Mesendoderm (in vitro differentiated cells): ENCODE results near the gene IL7R.
"Not testable (repeated sequence)": the region's sequence is repeated elsewhere in the genome, so short reads cannot be mapped to it uniquely, and the experiment has no call there.

Source experiments
- DNase-seq: peaks from one replicate; pipeline ENCODE4 v3.0.0; 2013
- H2AK5ac ChIP-seq: 2 replicates; pipeline ENCODE4 v1.6.1; 2013; ENCODE audit warnings: low read length, inconsistent platforms
- H2BK120ac ChIP-seq: 2 replicates; pipeline ENCODE4 v1.6.1; 2013; ENCODE audit warnings: low read depth, mild to moderate bottlenecking, low read length, moderate library complexity, mixed read lengths
- H2BK15ac ChIP-seq: replicated peaks from 2 replicates; pipeline ENCODE4 v1.6.1; 2013; ENCODE audit warnings: low read depth, mild to moderate bottlenecking, moderate library complexity
- H2BK5ac ChIP-seq: 2 replicates; pipeline ENCODE4 v1.6.1; 2013; ENCODE audit warnings: low read length, inconsistent platforms
- H3K18ac ChIP-seq: 2 replicates; pipeline ENCODE4 v1.6.1; 2013; ENCODE audit warnings: mild to moderate bottlenecking, low read length, mixed read lengths
- H3K23ac ChIP-seq: one replicate; pipeline ENCODE4 v1.6.1; 2013; ENCODE audit warnings: low read length
- H3K27ac ChIP-seq: 2 replicates; pipeline ENCODE4 v1.5.1; 2013; ENCODE audit warnings: low read depth, mild to moderate bottlenecking, inconsistent platforms, low read length, moderate library complexity
- H3K27me3 ChIP-seq: 2 replicates; pipeline ENCODE4 v1.6.1; 2013; ENCODE audit warnings: low read length, control low read depth, mild to moderate bottlenecking, inconsistent platforms; ENCODE audit not compliant: insufficient read depth, poor library complexity
- H3K36me3 ChIP-seq: 2 replicates; pipeline ENCODE4 v1.6.1; 2013; ENCODE audit warnings: low read length, inconsistent platforms; ENCODE audit not compliant: control insufficient read depth, insufficient read depth
- H3K4ac ChIP-seq: one replicate; pipeline ENCODE4 v1.6.1; 2013; ENCODE audit warnings: low read depth, mild to moderate bottlenecking, low read length, moderate library complexity
- H3K4me1 ChIP-seq: 2 replicates; pipeline ENCODE4 v1.6.1; 2013; ENCODE audit warnings: low read depth, low read length, inconsistent platforms; ENCODE audit not compliant: control insufficient read depth
- H3K4me2 ChIP-seq: 2 replicates; pipeline ENCODE4 v1.6.1; 2013; ENCODE audit warnings: low read length
- H3K4me3 ChIP-seq: 2 replicates; pipeline ENCODE4 v1.5.1; 2013; ENCODE audit warnings: mild to moderate bottlenecking, low read length
- H3K56ac ChIP-seq: one replicate; pipeline ENCODE4 v1.6.1; 2013; ENCODE audit warnings: low read length
- H3K79me1 ChIP-seq: 2 replicates; pipeline ENCODE4 v1.6.1; 2013; ENCODE audit warnings: low read length, inconsistent platforms
- H3K79me2 ChIP-seq: 2 replicates; pipeline ENCODE4 v1.6.1; 2013; ENCODE audit warnings: mild to moderate bottlenecking, low read length; ENCODE audit not compliant: control insufficient read depth, insufficient read depth
- H3K9ac ChIP-seq: 2 replicates; pipeline ENCODE4 v1.6.1; 2013; ENCODE audit warnings: low read length, inconsistent platforms
- H4K5ac ChIP-seq: one replicate; pipeline ENCODE4 v1.6.1; 2013; ENCODE audit warnings: low read length
- H4K8ac ChIP-seq: one replicate; pipeline ENCODE4 v1.6.1; 2013; ENCODE audit warnings: low read depth, mild to moderate bottlenecking, control low read depth, low read length, moderate library complexity
- WGBS: extraction: QIAGEN DNeasy Blood & Tissue Kit; methylation state at CpG from one replicate; pipeline ENCODE4 v1.1.7; 2013; ENCODE audit warnings: low lambda C conversion rate, missing lambda C conversion rate; ENCODE audit not compliant: insufficient coverage; ENCODE audit errors: extremely low coverage; 5-methylcytosine and 5-hydroxymethylcytosine counted together

Gene IL7R

DNA sequence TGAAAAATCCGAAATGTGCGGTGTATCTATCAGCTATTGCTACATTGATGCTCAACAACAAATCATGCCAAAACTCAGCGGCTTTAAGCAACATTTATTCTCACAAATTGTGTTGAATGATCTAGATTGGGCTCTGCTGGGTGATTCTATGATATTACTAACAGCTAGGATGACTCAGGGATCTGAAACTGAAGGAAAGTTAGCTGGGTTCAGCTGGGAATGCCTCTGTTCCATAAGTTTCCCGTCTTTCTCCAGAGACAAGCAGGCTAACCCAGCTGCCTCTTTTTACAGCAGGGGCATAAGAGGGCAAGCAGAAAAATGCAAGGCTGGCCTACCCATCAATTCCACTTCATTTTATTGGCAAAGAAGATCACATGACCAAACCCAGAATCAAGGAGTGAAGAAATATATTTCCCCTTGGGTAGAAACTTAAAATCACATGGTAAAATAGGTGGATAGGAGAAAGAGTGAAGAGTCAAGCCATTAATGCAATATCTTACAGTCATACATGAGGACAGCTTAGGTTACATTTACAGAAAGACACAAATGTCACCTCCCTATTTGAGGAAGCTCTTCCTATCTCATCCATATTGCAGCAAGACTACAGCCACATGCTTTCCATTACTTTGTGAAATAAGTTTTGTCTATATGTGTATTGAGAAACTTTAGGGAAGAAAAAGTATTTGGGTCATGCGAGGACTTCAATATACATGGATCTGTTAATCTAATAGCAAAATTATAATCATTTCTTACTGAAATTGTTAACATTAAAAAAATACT lies 30.8 kb downstream of the IL7R start:
- no peak overlapping the region for H3K4ac ChIP-seq

DNA sequence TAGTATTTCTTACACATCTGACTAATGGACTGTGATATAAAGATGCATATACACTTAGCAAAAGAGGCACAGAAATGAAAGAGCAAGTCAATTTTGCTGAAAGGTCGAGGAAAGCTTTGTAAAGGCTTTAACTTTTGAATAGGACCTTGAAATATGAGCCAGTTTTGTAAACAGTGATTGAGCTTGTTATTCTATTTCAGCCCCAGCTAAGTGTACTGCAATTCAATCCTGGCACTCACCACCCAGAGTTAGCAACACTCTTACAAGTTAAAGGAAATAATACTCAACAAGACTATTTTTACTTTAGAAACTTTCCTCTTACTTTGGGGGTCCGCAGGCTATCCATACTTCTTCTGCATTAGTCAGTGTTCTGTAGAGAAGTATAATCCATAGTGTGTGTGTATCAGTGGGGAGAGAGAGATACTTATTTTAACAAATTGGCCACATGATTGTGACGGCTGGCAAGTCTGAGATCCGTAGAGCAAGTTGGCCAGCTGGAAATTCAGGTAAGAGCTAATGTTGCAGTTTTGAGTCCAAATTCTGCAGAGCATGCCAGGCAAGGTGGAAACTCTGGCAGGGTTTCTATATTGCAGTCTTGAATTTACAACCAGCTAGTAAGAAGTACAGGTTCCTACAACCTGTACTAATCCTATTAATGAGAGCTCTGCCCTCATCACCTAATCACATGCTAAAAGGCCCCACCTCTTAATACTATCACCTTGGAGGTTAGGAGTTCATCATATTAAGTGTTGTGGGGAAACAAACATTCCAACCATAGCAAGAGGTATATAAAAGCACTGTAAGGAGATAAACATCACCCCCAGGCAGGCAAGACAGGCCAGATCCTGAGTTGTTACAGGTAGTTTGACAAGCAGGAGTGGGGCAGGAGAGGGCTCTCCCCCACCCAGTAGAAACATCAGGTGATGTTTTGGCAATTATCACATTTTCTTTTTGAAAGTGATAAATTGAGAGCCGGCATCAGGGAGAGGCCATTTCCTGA lies 33.6 kb downstream of the IL7R start:
- H3K18ac ChIP-seq: no peak overlapping the region
- no peaks in the 10 kb centered on the region for H3K36me3 ChIP-seq

More for the DNA sequence above, 30.8 kb downstream of the IL7R start:
- Histone ChIP-seq H3K79me2 (no peaks in the 10 kb centered on the region), H2BK15ac (no peak overlapping the region), H2BK120ac (no peak overlapping the region), H3K18ac (no peak overlapping the region), H3K4me3 (no peak overlapping the region), H3K23ac (no peak overlapping the region), H3K27ac (no peak overlapping the region), H4K8ac (no peak overlapping the region), H3K27me3 (no peaks in the 10 kb centered on the region), H2AK5ac (no peak overlapping the region), H3K79me1 (no peaks in the 10 kb centered on the region), H2BK5ac (no peak overlapping the region), H3K4me1 (no peaks in the 10 kb centered on the region), H3K9ac (no peak overlapping the region), H4K5ac (no peak overlapping the region), H3K36me3 (no peaks in the 10 kb centered on the region), H3K56ac (no peak overlapping the region), H3K4me2 (no peak overlapping the region)
- no peak for DNase-seq
- WGBS: no CpG with 5 or more reads among the region's 5 CpGs

DNA sequence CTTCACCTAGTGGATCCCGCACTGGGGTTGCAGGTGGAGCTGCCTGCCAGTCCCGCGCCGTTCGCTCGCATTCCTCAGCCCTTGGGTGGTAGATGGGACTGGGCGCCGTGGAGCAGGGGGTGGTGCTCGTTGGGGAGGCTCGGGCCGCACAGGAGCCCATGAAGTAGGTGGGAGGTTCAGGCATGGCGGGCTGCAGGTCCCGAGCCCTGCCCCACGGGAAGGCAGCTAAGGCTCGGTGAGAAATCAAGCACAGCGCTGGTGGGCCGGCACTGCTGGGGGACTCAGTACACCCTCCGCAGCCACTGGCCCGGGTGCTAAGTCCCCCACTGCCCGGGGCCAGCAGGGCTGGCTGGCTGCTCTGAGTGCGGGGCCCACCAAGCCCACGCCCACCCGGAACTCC lies 36.1 kb downstream of the IL7R start:
- H3K79me2 ChIP-seq, H3K4me3 ChIP-seq, H3K9ac ChIP-seq, H2BK15ac ChIP-seq, H2BK120ac ChIP-seq, H4K8ac ChIP-seq, H3K27ac ChIP-seq, H3K36me3 ChIP-seq, H4K5ac ChIP-seq, H3K56ac ChIP-seq, H3K27me3 ChIP-seq, H2AK5ac ChIP-seq, H3K4me2 ChIP-seq, H3K79me1 ChIP-seq, H2BK5ac ChIP-seq, H3K18ac ChIP-seq, DNase-seq, H3K23ac ChIP-seq, H3K4ac ChIP-seq, H3K4me1 ChIP-seq: not testable (repeated sequence)
- no CpG with 5 or more reads among the region's 23 CpGs for WGBS

More for the DNA sequence above, 33.6 kb downstream of the IL7R start:
- Histone ChIP-seq H3K4me3 (no peak overlapping the region), H3K27me3 (no peaks in the 10 kb centered on the region), H2AK5ac (no peak overlapping the region), H3K56ac (no peak overlapping the region), H3K4me2 (no peak overlapping the region), H3K23ac (no peak overlapping the region), H2BK15ac (no peak overlapping the region), H2BK120ac (no peak overlapping the region), H3K79me1 (no peaks in the 10 kb centered on the region), H2BK5ac (no peak overlapping the region), H3K9ac (no peak overlapping the region), H3K79me2 (no peaks in the 10 kb centered on the region), H4K5ac (no peak overlapping the region), H3K27ac (no peak overlapping the region), H4K8ac (no peak overlapping the region), H3K4ac (no peak overlapping the region), H3K4me1 (no peaks in the 10 kb centered on the region)
- WGBS: no CpG with 5 or more reads among the region's 5 CpGs
- no peak for DNase-seq

DNA sequence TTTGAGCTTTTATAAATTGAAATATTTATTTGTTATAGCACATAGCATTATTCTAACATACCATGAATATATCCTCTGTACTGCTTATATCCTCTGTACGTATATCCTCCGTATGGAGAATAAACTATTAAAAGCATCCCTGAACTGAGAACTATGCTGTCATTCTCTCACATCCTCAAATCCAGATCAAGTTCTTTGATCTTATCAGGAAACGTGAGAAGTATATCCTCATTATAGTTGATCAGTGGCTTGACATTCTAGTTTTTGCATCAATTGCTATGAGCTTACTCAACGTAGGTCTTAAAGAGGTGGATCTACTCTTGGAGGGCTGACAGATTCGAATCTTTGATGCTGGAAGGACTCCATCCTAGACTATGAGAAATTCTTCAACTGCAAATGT lies 37.4 kb downstream of the IL7R start:
- H3K9ac ChIP-seq: no peak overlapping the region
- no peak overlapping the region for H4K5ac ChIP-seq
- H2BK5ac ChIP-seq: no peak overlapping the region
- H3K4me2 ChIP-seq: no peak overlapping the region
- H3K18ac ChIP-seq: no peak overlapping the region
- no peaks in the 10 kb centered on the region for H3K27me3 ChIP-seq
- H2BK120ac ChIP-seq: no peak overlapping the region
- WGBS: no CpG with 5 or more reads among the region's 5 CpGs
- H3K4me3 ChIP-seq: no peak overlapping the region
- H2BK15ac ChIP-seq: no peak overlapping the region
- H4K8ac ChIP-seq: no peak overlapping the region
- no peak overlapping the region for H2AK5ac ChIP-seq
- no peak for DNase-seq
- no peaks in the 10 kb centered on the region for H3K79me1 ChIP-seq
- H3K4ac ChIP-seq: no peak overlapping the region
- no peak overlapping the region for H3K23ac ChIP-seq
- no peaks in the 10 kb centered on the region for H3K79me2 ChIP-seq
- H3K4me1 ChIP-seq: no peaks in the 10 kb centered on the region
- H3K56ac ChIP-seq: no peak overlapping the region
- H3K27ac ChIP-seq: no peak overlapping the region
- H3K36me3 ChIP-seq: no peaks in the 10 kb centered on the region

DNA sequence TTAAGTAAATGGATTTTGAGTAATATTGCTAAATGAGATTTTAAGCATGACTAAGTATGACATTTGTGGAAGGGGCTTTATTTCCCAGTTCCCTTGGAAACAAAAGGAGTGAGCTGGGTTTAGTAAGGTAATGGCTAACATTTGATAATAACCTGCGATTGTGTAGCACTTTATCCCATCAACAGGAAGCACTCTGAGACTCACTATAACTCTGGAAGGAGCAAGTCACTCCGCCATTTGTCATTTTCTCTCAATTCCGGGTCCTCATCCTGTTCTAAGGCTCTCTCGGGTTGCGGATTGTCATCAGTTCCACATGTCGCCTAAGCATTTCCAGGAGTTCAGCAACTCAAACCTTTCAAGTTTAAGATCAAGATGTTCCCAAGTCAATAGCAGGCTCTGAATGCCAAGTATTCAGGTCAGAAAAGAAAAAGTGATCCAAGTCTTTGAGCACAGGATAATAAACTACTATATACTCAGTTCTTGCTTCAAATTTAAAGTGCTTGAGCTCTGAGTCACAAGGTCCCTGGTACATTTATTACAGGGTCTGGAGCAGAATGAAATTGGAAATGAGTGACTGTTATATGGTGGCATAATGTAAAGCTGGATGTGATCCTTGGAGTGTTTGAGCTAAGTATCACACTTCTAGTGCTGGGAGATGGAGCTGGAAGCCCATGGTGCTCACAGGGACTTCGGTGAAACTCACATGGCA lies 42.4 kb downstream of the IL7R start:
- Histone ChIP-seq H2BK5ac (no peak overlapping the region), H3K4me3 (no peak overlapping the region), H3K79me2 (no peaks in the 10 kb centered on the region), H3K9ac (no peak overlapping the region), H3K27ac (no peak overlapping the region), H3K56ac (no peak overlapping the region), H3K79me1 (no peaks in the 10 kb centered on the region), H3K27me3 (no peaks in the 10 kb centered on the region), H3K4me1 (no peaks in the 10 kb centered on the region), H3K23ac (no peak overlapping the region), H3K36me3 (no peaks in the 10 kb centered on the region), H2BK120ac (no peak overlapping the region), H3K18ac (no peak overlapping the region), H2BK15ac (no peak overlapping the region), H4K8ac (no peak overlapping the region), H3K4ac (no peak overlapping the region), H3K4me2 (no peak overlapping the region), H4K5ac (no peak overlapping the region), H2AK5ac (no peak overlapping the region)
- no peak for DNase-seq
- no CpG with 5 or more reads among the region's 7 CpGs for WGBS
